Measurements from ENCODE around the gene KCNA2.

KCNA2 gene

DNA sequence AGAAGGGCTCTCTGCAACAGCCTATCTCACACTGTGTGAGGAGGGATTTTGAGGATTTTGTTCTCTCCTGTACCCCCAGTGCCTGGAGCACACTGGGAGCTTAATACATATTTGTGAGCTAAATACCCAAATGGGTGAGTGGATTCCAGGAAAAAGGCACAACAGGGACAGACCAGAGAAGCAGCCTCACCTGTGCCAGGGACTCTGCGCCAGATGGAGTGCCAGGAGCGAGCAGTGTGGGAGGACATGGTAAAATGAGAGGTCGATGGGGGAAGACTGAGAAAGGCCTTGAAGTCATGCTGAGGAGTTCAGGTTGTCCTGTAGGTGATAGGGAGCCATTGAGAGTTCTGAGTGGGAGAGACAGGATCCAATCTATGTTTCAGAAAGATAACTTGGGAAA is 11.0 kb upstream of the KCNA2 start:
- no peak overlapping the region for H3K27ac ChIP-seq
- no peak for TF ChIP-seq ZFX (IDR thresholded peaks at IDR 0.05)
- TF ChIP-seq, protein P1, sequence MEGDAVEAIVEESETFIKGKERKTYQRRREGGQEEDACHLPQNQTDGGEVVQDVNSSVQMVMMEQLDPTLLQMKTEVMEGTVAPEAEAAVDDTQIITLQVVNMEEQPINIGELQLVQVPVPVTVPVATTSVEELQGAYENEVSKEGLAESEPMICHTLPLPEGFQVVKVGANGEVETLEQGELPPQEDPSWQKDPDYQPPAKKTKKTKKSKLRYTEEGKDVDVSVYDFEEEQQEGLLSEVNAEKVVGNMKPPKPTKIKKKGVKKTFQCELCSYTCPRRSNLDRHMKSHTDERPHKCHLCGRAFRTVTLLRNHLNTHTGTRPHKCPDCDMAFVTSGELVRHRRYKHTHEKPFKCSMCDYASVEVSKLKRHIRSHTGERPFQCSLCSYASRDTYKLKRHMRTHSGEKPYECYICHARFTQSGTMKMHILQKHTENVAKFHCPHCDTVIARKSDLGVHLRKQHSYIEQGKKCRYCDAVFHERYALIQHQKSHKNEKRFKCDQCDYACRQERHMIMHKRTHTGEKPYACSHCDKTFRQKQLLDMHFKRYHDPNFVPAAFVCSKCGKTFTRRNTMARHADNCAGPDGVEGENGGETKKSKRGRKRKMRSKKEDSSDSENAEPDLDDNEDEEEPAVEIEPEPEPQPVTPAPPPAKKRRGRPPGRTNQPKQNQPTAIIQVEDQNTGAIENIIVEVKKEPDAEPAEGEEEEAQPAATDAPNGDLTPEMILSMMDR (conservative IDR thresholded peaks at IDR 0.05), result no peak

DNA sequence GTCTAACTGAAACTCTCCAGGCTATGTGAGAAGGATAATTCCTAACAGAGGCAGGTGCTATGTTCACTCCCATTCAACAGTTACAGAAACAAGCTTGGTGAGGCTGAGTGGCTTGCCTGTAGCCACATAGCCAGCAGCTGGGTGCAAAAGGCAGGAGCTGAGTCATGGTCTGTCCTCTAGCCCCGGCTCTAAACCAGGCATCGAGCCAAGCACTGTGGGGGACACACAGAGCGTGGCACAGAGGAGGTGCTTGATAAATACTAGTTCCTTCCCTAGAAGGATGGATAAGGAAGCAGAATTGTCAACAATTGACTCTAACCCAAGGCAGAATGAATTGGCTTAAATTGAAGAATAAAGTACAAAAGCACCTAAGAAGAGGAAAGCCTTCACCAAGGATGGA is 10.4 kb upstream of the KCNA2 start:
- no peak overlapping the region for H3K27ac ChIP-seq
- TF ChIP-seq, protein P1 (conservative IDR thresholded peaks at IDR 0.05), result no peak
- no peak for TF ChIP-seq ZFX (IDR thresholded peaks at IDR 0.05)

DNA sequence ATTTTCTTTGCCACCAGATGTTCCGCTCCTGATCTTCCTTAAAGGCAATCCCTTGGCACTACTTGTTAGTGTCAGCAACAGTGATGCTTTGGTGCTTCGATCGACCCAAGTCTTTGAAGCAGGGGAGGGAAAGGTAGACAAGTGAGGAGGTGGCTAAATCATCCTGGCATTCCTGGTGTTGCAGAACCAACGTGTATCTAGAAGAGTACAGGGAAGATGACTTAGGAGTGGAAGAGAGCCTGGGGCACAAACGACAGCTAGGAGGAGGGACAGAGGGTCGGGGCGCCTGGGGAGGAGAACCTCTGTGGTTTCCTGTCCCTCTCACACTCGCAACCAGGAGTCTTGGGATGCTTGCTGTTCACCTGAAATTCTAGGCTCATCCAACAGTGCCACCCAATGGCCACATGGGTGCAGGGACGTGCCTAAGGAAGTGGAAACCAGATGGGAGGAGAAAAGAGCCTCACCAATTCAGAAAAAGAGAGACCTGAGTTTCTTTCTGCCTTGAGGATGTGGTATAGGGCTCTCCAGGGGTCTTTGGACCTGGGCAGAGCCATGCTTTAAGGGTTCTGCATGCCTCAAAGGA is 9.5 kb upstream of the KCNA2 start:
- TF ChIP-seq, protein P1 (conservative IDR thresholded peaks at IDR 0.05), result peak; percentile 91
- no peak for TF ChIP-seq ZFX (IDR thresholded peaks at IDR 0.05)
- no peak overlapping the region for H3K27ac ChIP-seq

DNA sequence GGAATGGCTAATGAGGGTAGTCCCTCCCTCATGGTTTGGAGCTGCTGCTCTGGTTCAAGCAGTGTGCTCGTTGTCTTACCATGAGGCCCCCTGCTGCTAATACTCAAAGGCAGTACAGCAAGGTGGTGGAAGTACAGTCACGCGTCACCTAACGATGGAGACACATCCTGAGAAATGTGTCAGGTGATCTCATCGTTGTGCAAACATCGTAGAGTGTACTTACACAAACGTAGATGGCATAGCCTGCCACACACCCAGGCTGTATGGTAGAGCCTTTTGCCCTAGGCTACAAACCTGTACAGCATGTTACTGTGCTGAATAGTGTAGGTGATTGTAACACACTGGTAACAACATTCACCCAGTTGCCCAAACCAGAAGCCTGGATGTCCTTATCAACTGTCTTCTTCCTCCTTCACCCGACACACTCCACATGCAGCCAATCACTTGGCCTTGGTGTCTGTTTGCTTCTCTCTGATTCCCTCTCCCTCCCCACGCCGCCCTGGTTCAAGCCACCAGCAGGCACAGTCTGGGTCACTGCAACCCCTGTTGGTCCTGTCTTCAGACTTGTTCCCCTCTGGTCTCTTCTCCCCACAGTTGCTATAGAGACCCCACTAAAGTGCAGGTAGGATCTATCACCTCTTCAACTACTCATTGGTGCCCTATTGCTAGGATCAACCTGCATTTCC is 6.0 kb upstream of the KCNA2 start:
- H3K27ac ChIP-seq, result peak overlapping the region; percentile 19; the same call in 1 of the 2 replicates

DNA sequence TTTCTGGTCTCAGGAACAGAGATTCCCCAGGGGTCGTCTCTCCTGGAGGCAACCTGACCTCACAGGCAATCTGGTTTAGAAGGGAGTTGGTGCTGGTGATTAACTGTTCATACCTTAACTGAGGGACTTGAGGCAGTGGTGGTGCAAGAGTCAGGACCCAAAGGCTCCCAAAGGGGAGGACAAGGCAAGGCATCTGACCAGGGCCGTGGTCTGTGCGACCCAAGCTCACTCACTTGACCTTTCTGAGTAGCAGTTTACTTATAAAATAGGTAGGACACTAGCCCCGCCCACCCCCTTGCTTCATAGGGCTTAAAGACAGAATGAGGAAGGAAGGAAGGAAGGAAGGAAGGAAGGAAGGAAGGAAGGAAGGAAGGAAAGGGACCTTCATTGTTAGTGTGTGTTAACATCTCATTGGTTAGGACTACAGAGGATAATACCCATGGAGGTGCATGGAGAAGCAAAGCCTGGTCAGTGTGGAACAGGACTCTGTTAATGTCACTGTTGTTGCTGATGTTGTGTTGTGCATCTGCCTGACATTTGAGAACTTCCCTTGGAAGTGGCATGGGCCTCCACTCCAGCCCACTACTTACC is 4.6 kb upstream of the KCNA2 start:
- no peak for TF ChIP-seq ZFX (IDR thresholded peaks at IDR 0.05)
- TF ChIP-seq, protein P1 (conservative IDR thresholded peaks at IDR 0.05), result no peak
- no peak overlapping the region for H3K27ac ChIP-seq

More for the DNA sequence above, 6.0 kb upstream of the KCNA2 start:
- TF ChIP-seq ZFX (IDR thresholded peaks at IDR 0.05), result no peak
- TF ChIP-seq, protein P1 (conservative IDR thresholded peaks at IDR 0.05), result no peak

DNA sequence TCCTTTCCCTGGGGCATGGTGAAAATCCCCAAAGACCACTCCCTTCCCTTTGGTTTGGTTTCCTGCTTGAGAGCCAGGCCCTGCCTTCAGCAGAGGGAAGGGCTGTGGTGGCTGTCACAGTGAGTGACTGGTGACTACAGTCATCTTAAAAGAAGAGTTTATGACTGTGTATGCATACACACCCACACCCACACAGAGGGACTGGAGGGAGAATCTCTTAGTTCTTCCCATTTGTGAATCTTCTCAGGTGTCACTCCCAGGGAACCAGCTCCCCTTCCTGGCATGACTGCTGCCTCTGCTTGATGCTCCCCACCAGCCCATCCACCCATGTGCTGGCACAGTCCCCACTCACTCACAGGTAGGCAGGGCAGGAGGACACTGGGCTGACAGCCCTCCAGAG is 3.9 kb upstream of the KCNA2 start:
- TF ChIP-seq, protein P1 (conservative IDR thresholded peaks at IDR 0.05), result no peak
- no peak for TF ChIP-seq ZFX (IDR thresholded peaks at IDR 0.05)
- H3K27ac ChIP-seq, result no peak overlapping the region

DNA sequence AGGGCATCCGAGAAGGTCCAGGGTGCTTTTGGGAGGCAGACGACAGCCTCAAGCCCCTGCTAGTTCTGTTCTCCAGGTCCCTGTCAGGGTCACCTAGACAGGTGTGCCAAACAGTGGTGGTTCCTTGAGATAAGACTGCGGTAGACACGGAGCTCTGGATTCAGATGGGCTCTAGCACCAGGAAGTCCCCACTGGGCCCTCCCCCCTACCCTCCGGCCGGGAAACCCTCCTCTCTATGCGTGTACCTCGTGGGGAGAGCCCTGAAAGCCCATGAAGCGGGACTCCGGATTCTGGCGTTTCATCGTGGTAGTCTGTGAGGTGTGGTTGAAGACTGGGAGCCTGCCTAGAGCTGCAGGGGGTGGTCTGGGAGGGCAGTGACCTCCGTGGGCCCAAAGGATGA is 2.1 kb upstream of the KCNA2 start:
- no peak overlapping the region for H3K27ac ChIP-seq
- TF ChIP-seq ZFX (IDR thresholded peaks at IDR 0.05), result no peak

Data from C4-2B (cell line).